Astrocyte (in vitro differentiated cells and primary cell): ENCODE data around the gene UNC5A. TPM values are rescaled to one million over a fixed set of nuclear protein-coding genes. Genes with fewer than 3 reads are reported as not detected.

Source experiments
- DNase-seq: peaks from one replicate; pipeline ENCODE4 v3.0.0-alpha.2; 2010; ENCODE audit warnings: low read depth
- FAIRE-seq: peaks from 2 replicates; lab custom pipeline; 2011; peaks lifted over from hg19 to GRCh38; lab: Jason Lieb, UNC
- H2AFZ ChIP-seq: 2 replicates; pipeline ENCODE4 v1.6.0; 2012; ENCODE audit warnings: low read depth, low read length, inconsistent platforms
- H3K27ac ChIP-seq: 2 replicates; pipeline ENCODE4 v1.5.1; 2011; ENCODE audit warnings: low read depth, low read length, inconsistent platforms
- H3K27me3 ChIP-seq: 2 replicates; pipeline ENCODE4 v1.6.0; 2011; ENCODE audit warnings: low read length, inconsistent platforms; ENCODE audit not compliant: insufficient read depth
- H3K36me3 ChIP-seq: 2 replicates; pipeline ENCODE4 v1.5.1; 2011; ENCODE audit warnings: low read length, inconsistent platforms; ENCODE audit not compliant: insufficient read depth
- H3K4me1 ChIP-seq: 2 replicates; pipeline ENCODE4 v1.5.1; 2011; ENCODE audit warnings: low read length, inconsistent platforms; ENCODE audit not compliant: insufficient read depth
- H3K4me2 ChIP-seq: 2 replicates; pipeline ENCODE4 v1.6.0; 2012; ENCODE audit warnings: low read length, inconsistent platforms
- H3K4me3 ChIP-seq: 2 replicates; pipeline ENCODE4 v1.5.1; 2011; ENCODE audit warnings: low read depth, mild to moderate bottlenecking, low read length, inconsistent platforms; ENCODE audit not compliant: insufficient read depth
- H3K79me2 ChIP-seq: 2 replicates; pipeline ENCODE4 v1.6.0; 2012; ENCODE audit warnings: mild to moderate bottlenecking, low read length, inconsistent platforms; ENCODE audit not compliant: insufficient read depth
- H3K9ac ChIP-seq: 2 replicates; pipeline ENCODE4 v1.6.0; 2012; ENCODE audit warnings: mild to moderate bottlenecking, low read length, inconsistent platforms
- H3K9me3 ChIP-seq: 2 replicates; pipeline ENCODE4 v1.5.1; 2012; ENCODE audit warnings: low read depth, mild to moderate bottlenecking, low read length, inconsistent platforms; ENCODE audit not compliant: insufficient read depth
- H4K20me1 ChIP-seq: 2 replicates; pipeline ENCODE4 v1.6.0; 2012; ENCODE audit warnings: low read length, inconsistent platforms; ENCODE audit not compliant: insufficient read depth
- H3K27ac Mint-ChIP-seq: one replicate; pipeline ENCODE4 v1.8.0; 2021; ENCODE audit warnings: mild to moderate bottlenecking, mixed read lengths; ENCODE audit not compliant: unreplicated experiment
- H3K27me3 Mint-ChIP-seq: one replicate; pipeline ENCODE4 v1.8.0; 2021; ENCODE audit warnings: low read depth, mixed read lengths; ENCODE audit not compliant: unreplicated experiment
- H3K36me3 Mint-ChIP-seq: one replicate; pipeline ENCODE4 v1.8.0; 2021; ENCODE audit warnings: low read depth, mixed read lengths; ENCODE audit not compliant: unreplicated experiment
- H3K4me1 Mint-ChIP-seq: one replicate; pipeline ENCODE4 v1.8.0; 2021; ENCODE audit warnings: low read depth, mixed read lengths; ENCODE audit not compliant: unreplicated experiment
- H3K4me3 Mint-ChIP-seq: one replicate; pipeline ENCODE4 v1.8.0; 2021; ENCODE audit warnings: mild to moderate bottlenecking, moderate library complexity, mixed read lengths; ENCODE audit not compliant: unreplicated experiment
- H3K9me3 Mint-ChIP-seq: one replicate; pipeline ENCODE4 v1.8.0; 2021; ENCODE audit warnings: mild to moderate bottlenecking, mixed read lengths; ENCODE audit not compliant: unreplicated experiment
- CTCF ChIP-seq: IDR thresholded peaks from 2 replicates; pipeline ENCODE4 v1.5.1; 2011; ENCODE audit warnings: low read depth, mild to moderate bottlenecking, inconsistent platforms, low read length, moderate library complexity; ENCODE audit not compliant: insufficient read depth
- EZH2 ChIP-seq: IDR thresholded peaks from 2 replicates; pipeline ENCODE4 v1.6.1; 2012; ENCODE audit warnings: mild to moderate bottlenecking, low read length, inconsistent platforms; ENCODE audit not compliant: insufficient read depth
- total RNA-seq: library from RNA; stranded (reverse); gene quantifications from 2 replicates; pipeline ENCODE4 v1.2.1, GENCODE V29; 2021

UNC5A gene
- total RNA-seq, 1 donor from 2014 or later: 0.70 TPM

GRCh38 chr5:176915906-176916305 lies 105.5 kb downstream of the UNC5A start:
- TF ChIP-seq CTCF (no peak), EZH2 (no peak)
- H3K36me3 ChIP-seq: no peaks in the 10 kb centered on the region
- no peaks in the 10 kb centered on the region for H3K27me3 Mint-ChIP-seq
- H3K4me3 Mint-ChIP-seq: no peak overlapping the region
- H3K27ac Mint-ChIP-seq: no peak overlapping the region
- no peak overlapping the region for H3K27ac ChIP-seq
- DNase-seq (peak; percentile 14), FAIRE-seq (no peak)
- H3K4me3 ChIP-seq: no peak overlapping the region
- no peaks in the 10 kb centered on the region for H3K9me3 ChIP-seq
- no peak overlapping the region for H3K9ac ChIP-seq
- peaks cover 8% of the 10 kb centered on the region for H3K4me1 Mint-ChIP-seq
- H3K27me3 ChIP-seq: no peaks in the 10 kb centered on the region
- H3K4me2 ChIP-seq: no peak overlapping the region
- no peaks in the 10 kb centered on the region for H3K4me1 ChIP-seq
- H4K20me1 ChIP-seq: peaks cover 52% of the 10 kb centered on the region
- H2AFZ ChIP-seq: no peak overlapping the region
- peaks cover 10% of the 10 kb centered on the region for H3K79me2 ChIP-seq
- peaks cover 11% of the 10 kb centered on the region for H3K36me3 Mint-ChIP-seq
- H3K9me3 Mint-ChIP-seq: no peaks in the 10 kb centered on the region

GRCh38 chr5:176916337-176916736 lies 106.0 kb downstream of the UNC5A start:
- H2AFZ ChIP-seq: no peak overlapping the region
- no peaks in the 10 kb centered on the region for H3K4me1 ChIP-seq
- no peaks in the 10 kb centered on the region for H3K9me3 ChIP-seq
- H3K36me3 Mint-ChIP-seq: peaks cover 11% of the 10 kb centered on the region
- H3K27ac Mint-ChIP-seq: no peak overlapping the region
- no peaks in the 10 kb centered on the region for H3K27me3 ChIP-seq
- H3K27me3 Mint-ChIP-seq: no peaks in the 10 kb centered on the region
- no peaks in the 10 kb centered on the region for H3K9me3 Mint-ChIP-seq
- FAIRE-seq (no peak), DNase-seq (peak; percentile 20)
- H3K4me3 ChIP-seq: no peak overlapping the region
- H3K36me3 ChIP-seq: no peaks in the 10 kb centered on the region
- peaks cover 56% of the 10 kb centered on the region for H4K20me1 ChIP-seq
- no peak overlapping the region for H3K9ac ChIP-seq
- H3K4me3 Mint-ChIP-seq: no peak overlapping the region
- peaks cover 8% of the 10 kb centered on the region for H3K4me1 Mint-ChIP-seq
- H3K79me2 ChIP-seq: peaks cover 10% of the 10 kb centered on the region
- H3K4me2 ChIP-seq: no peak overlapping the region
- TF ChIP-seq EZH2 (no peak), CTCF (no peak)
- no peak overlapping the region for H3K27ac ChIP-seq

GRCh38 chr5:176918613-176919012 lies 108.3 kb downstream of the UNC5A start:
- Mint-ChIP-seq H3K27ac (no peak overlapping the region), H3K27me3 (no peaks in the 10 kb centered on the region), H3K4me1 (peaks cover 15% of the 10 kb centered on the region), H3K4me3 (no peak overlapping the region), H3K36me3 (peaks cover 8% of the 10 kb centered on the region), H3K9me3 (no peaks in the 10 kb centered on the region)
- peaks cover 3% of the 10 kb centered on the region for H3K79me2 ChIP-seq
- H4K20me1 ChIP-seq: peaks cover 50% of the 10 kb centered on the region
- no peak overlapping the region for H3K4me3 ChIP-seq
- H3K9me3 ChIP-seq: no peaks in the 10 kb centered on the region
- H2AFZ ChIP-seq: no peak overlapping the region
- FAIRE-seq (no peak), DNase-seq (no peak)
- no peaks in the 10 kb centered on the region for H3K27me3 ChIP-seq
- TF ChIP-seq EZH2 (no peak), CTCF (no peak)
- H3K9ac ChIP-seq: no peak overlapping the region
- H3K36me3 ChIP-seq: no peaks in the 10 kb centered on the region
- H3K27ac ChIP-seq: no peak overlapping the region
- H3K4me2 ChIP-seq: no peak overlapping the region
- H3K4me1 ChIP-seq: no peaks in the 10 kb centered on the region
